HCT116 (cell line): ENCODE data around the gene COL4A1.

Source experiments
- CTCF ChIP-seq, 3 experiments: fragments of 200-600 bp in 1 of 3; sonication (generic) in 1 of 3; IDR thresholded peaks in 2 of 3; conservative IDR thresholded peaks in 1 of 3; 2 replicates each; pipeline ENCODE4 v1.5.1; 2012 to 2017; ENCODE audit warnings: low read depth in 2 of 3, low read length in 2 of 3, antibody characterized with exemption in 1 of 3, borderline replicate concordance in 1 of 3, control low read depth in 1 of 3, mild to moderate bottlenecking in 1 of 3, mixed read lengths in 1 of 3, mixed run types in 1 of 3, moderate library complexity in 1 of 3; ENCODE audit not compliant: insufficient read depth in 1 of 3
- EZH2 ChIP-seq: fragments of 200-600 bp; sonication (generic); IDR thresholded peaks from 2 replicates; pipeline ENCODE4 v1.6.1; 2017; ENCODE audit warnings: antibody characterized with exemption, mixed run types
- EZH2phosphoT487 ChIP-seq: fragments of 200-600 bp; IDR thresholded peaks from 2 replicates; pipeline ENCODE4 v1.6.1; 2018; ENCODE audit warnings: antibody characterized with exemption, borderline replicate concordance
- MAX ChIP-seq: IDR thresholded peaks from 2 replicates; pipeline ENCODE4 v1.6.1; 2012
- POLR2A ChIP-seq: IDR thresholded peaks from 2 replicates; pipeline ENCODE4 v1.7.0; 2011; ENCODE audit warnings: borderline replicate concordance; ENCODE audit not compliant: insufficient read depth, insufficient read length; ENCODE audit errors: extremely low read depth
- POLR2AphosphoS5 ChIP-seq: IDR thresholded peaks from 2 replicates; pipeline ENCODE4 v1.6.1; 2011; ENCODE audit warnings: mild to moderate bottlenecking, low read depth, low read length, moderate library complexity
- SP1 ChIP-seq: IDR thresholded peaks from 2 replicates; pipeline ENCODE4 v1.6.1; 2012; ENCODE audit warnings: low read depth
- SRF ChIP-seq: IDR thresholded peaks from 2 replicates; pipeline ENCODE4 v1.6.1; 2012; ENCODE audit warnings: low read depth
- TCF7L2 ChIP-seq: IDR thresholded peaks from 2 replicates; pipeline ENCODE4 v1.7.0; 2011; ENCODE audit warnings: borderline replicate concordance, inconsistent platforms; ENCODE audit not compliant: insufficient read depth, insufficient read length; ENCODE audit errors: extremely low read depth

- no peak for TF ChIP-seq POLR2AphosphoS5
- TF ChIP-seq EZH2, result no peak
- TF ChIP-seq SRF, result no peak
- TF ChIP-seq SP1, result no peak
- no peak for TF ChIP-seq CTCF (IDR thresholded peaks at IDR 0.05 in 2 of 3, conservative IDR thresholded peaks at IDR 0.05 in 1 of 3; ENCODE audit: borderline replicate concordance in 1 of 3, insufficient read depth in 1 of 3, low read depth in 2 of 3, low read length in 2 of 3)
- no peak for TF ChIP-seq POLR2A
- no peak for TF ChIP-seq MAX
- no peak for TF ChIP-seq EZH2phosphoT487
- TF ChIP-seq TCF7L2, result no peak
These were observed 38.3 kb upstream of the COL4A1 start for GRCh38 chr13:110345266-110345665.
